GM19238 (cell line): Measurements from ENCODE around the gene SHB.
"Not testable (repeated sequence)": the region's sequence is repeated elsewhere in the genome, so short reads cannot be mapped to it uniquely, and the experiment has no call there.

ENCODE experiments used
- DNase-seq: peaks from one replicate; pipeline ENCODE4 v3.0.0; 2011; ENCODE audit warnings: low spot score; ENCODE audit not compliant: insufficient read length

Gene SHB

DNA sequence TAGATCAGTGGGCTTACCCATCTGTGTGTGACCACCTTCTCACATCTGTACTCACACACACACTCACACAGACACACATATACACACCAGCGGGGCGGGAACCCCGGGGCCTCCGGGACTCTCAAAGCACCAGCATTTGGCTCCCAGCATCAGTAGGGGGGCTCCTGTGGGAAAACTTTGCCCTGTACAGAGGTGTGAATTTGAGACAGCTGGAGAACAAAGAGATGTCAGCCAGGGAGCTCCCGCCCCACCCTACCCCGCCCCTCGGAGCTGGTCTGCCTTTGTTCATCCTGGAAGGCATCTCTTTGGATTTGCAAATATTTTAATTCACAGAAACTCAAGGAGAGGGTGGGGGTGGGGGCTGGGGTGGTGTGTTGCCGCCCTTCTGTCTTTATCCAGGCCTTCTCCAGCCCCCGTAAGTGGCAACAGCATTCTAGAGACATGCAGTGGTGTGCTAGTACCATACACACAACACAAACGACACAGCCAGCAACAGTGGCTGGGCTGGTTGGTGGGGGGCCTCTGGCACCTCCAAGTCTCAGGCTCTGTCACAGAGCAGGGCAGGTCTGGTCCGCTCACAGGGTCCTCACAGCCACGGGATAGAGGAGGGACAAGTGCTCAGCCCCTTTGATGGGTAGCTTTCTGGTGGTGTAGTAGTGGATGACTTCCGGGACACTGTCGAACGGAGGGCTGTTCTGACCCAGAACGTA lies 149.6 kb downstream of the SHB start:
- DNase-seq: no peak

DNA sequence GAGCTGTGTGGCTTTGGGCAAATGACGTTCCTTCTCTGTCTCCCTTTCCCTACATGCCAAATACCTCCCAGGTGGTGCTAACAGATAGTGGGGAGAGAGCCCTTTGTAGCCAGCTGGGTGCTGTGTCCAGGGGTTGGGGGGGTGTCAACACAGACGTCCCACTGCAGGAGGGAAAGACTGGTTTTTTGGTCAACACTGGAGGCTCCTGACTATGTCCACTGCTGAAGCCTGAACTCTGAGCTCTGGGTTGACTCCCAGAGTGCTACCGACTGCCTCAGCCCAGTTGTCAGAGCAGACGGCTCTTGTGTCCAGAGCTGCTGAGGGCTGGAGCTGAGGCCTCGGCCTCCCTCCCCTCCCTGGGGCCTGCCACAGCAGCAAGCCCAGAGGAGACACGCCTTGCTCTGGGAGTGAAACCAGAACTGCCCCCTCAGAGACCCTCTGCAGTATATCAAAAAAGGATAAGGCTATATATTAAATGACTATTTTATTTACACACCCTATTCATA lies 150.3 kb downstream of the SHB start:
- DNase-seq: no peak

DNA sequence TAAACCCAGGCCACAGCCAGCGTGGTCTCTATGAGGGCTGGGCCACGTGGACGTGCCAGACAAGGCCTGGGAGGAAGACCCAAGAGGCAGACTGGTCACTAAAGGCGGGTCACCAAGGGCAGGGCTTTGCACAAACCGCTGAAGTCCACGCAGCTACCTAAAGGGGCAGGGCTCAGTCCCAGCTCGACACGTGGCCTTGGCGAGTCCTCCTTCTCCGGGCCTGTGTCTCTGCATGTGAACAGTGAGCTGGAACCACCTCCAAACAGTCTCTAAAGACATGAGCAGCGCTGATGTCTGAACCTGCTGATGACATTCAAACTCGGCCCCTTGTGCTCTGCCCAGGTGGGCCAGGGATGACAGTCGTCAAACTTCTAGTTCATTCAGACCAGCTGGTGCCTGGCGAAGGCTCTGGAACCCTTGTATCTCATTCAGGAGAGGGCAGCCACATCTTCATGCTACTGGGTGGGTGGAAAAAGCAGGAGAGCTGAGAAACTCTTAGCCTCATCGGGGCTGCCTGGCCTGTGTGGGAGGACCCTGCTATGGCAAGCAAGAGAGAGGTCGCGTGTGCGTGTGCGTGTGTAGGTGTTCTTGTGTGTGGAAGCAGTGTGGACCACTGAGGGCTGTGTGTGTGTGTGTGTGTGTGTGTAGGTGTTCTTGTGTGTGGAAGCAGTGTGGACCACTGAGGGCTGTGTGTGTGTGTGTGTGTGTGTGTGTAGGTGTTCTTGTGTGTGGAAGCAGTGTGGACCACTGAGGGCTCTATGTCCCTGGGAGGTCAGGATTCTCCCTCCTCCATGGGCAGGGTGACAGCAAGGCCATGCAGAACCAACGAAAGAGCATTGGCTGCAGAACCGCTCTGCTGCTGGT lies 151.0 kb downstream of the SHB start:
- no peak for DNase-seq

DNA sequence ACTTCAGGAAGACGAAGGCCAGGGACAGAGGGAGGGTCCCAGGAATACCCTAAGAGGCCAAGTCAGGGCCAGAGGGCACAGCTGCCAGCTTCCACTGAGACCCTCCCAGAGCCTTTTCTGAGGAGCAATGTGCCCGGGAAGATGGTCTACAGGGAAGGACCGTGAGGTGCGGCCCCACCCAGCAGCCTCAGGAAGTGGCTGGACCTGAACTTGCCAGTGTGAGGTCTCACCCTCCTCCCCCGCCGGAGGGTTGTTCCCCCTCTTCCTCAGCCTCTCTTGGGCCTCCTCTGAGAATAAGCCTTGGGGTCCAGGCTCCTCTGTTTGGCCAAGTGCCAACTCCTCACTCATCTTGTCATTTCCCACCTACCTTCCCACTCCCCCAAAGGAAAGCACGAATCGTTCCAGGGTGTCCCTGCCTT lies 151.7 kb downstream of the SHB start:
- no peak for DNase-seq

DNA sequence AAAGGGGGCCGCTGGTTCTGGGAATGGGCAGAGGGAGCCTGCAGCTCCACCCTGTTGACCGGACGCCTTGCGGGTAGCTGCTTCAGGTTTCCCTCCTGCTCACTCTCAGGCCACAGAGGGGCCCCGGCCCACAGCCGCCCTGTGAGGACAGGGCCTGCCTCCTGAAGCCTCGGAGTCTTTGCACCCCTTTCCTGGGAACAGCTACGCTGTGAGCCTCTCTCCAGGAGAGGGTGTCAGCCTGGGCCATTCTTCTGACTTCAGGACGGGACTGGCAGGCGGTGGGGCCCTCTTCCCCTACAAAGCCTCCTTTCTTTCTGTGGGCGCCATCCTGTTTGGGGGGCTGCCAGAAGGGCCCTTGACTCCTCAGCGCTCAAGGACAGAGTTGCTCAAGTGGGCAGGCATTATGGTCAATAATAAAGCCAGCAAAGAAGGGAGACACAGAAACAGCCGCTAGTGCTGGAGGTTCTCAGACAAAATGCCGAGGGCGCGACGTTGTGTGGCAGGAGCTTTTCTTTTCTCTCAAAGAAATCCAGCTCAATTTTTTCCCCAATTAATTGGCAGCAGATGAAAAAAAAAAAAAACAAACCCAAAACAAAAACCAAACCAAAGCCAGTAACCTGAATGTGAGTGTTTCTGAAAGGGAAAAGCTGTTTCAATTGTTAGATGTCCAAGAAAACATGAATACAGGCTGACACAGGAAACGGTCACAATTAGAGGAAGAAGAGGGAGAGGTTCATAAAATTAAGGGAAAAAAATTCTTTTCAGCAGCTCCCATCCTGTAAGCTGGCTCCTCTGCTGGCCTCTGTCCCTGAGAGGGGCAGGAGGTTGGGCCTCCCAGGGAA lies 152.3 kb downstream of the SHB start:
- DNase-seq: no peak

DNA sequence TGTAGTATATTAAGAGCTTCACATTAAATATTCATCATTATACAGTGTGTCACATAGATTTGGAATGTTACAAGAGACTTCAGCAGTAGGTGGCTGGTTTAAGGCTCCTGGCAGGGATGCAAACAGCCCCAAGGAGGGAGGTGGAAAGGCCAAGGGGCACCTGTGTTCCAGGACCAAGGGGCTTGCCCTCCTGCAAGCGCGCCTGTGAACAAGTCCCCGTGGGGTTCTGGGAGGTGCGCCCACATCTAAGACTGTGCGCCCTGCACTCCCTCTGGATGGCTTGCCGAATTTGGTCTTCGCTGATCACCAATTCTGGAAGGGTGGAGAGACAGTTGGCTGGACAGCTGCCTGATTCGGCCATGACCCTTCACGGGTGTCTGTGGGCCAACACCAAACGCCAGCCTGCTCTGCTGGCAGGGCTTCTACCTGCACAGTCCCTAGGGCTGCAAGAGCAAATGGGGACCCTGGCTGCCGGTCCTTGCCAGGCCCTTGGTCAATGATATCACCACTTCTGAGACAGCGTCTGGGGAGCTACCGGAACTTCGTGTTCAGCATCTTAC lies 153.0 kb downstream of the SHB start:
- no peak for DNase-seq

DNA sequence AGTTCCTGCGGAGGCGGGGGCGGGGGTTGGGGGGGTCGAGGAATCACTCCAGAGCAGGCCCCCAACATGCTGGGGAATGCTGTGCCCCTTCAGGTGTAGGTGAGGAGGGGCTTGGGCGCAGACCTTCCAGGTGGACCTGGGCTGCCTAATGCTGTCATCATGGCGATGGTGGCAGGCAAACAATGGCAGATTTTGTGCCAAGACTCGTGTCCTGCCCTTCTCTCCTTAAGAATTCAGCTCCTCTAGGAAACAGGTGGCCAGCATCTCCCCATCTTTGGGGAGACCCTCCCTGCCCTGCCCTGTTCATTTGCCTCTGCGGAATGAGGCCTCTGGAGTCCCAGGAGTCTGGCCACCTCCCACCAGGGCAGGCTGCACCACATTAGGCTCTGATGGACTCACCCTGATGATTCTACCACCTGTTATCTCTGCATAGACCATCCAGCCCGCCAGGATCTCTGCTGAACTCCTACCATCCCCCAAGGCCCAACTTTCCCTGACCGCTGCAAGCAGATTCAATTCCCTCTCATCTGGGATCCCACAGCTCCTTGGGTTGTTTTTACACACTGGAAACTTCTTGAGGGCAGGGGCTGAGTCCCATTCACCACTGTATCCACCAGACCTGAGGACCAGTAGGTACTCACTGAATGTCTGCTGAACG lies 154.2 kb downstream of the SHB start:
- no peak for DNase-seq

DNA sequence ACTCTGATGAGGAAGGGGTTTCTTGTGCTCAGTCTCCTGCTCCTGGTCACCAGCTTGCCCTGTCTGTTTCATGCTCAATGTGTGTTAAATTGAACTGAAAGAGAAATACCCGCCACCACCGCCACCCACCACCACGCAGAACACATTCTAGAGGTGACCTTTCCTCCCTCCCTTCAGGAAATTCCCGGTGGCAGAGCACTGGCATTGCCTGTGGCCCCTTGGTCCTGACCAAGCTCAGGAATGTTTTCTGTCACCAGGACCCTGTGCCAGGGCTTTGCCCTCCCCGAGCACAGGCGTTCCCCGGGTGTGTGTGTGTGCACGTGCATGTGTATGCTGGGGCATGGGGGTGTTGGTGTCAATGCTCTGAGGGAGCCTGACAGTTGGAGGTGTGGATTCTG lies 154.9 kb downstream of the SHB start:
- DNase-seq: no peak

DNA sequence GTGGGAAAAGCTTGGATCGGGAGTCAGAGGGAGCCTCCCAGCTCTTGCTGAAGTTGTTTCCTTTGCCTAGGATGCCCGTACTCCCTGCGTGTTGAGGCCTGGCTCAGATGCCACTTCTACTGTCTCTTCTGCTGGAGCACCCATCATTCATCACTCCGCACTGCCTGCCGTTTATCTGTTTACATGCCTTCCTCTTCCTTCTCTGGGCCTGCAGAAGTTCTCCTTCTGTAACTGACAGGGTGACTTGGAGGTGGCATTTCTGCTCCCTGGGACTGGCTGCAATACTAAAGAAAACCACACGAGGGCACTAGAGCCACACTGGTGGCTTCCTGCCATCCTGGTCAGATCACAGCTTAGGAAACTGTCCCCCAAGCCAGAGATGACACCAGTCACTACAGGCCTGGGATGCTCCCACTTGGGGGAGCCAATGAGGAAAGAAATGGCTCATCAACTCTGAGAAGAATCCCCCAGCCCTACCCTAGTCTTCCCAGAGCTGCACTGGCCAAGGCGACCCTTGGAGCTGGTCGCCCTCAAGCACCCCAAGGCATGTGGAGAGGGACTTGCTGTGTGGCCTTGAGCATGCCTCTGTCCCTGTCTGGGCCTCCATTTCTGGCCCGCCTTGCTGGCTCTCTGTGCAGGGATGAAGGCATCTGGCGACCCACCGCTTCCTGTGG lies 155.4 kb downstream of the SHB start:
- DNase-seq: peak; percentile 82

DNA sequence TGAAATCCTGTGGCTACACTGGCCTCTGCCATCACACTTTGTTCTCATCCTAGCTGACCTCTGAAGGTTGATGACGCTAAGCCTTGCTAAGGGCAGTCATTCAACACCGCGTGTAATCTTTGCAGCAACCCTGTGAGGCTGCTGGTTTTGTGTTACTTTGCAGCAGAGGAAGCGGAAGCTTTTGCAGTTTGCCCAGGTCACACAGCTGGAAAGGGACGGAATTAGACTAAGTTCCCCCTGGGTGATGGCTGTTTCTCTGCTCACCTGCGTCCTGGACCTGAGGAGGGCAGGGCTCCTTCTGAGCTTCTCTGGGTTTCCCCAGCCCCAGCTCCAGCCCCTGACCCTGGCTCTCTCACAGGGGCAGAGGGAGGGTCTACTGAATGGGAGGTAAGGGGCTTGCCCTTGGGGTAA lies 157.8 kb downstream of the SHB start:
- DNase-seq: no peak

DNA sequence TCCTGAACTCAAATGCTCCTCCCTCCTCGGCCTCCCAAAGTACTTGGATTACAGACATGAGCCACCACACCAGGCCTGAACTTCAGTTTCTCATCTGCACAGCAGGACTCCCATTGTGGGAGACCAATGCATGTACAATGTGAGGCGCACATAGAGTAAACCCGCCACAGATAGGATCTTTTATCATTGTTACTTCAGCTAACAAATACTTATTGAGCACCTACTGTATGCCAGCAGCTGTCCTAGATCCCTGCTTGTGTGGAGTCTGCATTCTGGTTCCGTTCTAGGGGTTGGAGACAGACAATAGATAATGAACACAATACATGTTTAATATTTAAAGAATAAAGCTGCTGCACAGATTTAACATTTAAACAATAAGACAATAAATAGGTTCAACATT lies 158.8 kb downstream of the SHB start:
- DNase-seq: no peak

DNA sequence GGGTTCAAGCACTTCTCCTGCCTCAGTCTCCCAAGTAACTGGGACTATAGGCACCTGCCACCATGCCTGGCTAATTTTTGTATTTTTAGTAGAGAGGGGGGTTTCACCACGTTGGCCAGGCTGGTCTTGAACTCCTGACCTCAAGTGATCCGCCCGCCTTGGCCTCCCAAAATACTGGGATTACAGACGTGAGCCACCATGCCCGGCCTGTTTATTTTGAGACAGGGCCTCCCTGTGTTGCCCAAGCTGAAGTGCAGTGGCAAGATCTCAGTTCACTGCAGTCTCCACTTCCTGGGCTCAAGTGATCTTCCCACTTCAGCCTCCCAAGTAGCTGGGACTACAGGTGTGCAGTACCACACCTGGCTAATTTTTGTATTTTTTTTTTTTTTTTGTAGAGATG lies 159.2 kb downstream of the SHB start:
- DNase-seq: not testable (repeated sequence)

DNA sequence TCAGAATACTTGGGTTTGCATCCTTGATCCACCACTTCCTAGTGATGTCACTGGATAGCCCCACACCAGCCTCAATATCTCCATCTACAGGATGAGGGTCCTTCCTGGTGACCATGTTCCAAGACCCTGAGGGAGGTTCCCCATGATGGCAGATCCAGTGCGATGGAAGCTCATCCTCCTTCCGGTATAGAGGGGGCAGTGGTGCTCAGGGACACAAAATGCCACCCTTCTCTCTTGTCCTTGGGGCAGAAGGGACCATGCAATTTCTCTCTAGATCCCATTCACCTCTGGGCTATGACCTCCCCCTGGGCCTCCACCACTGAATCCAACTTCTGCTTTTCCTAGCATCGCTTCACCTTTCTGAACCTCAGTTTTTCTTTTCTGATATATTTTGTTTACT lies 159.7 kb downstream of the SHB start:
- no peak for DNase-seq

DNA sequence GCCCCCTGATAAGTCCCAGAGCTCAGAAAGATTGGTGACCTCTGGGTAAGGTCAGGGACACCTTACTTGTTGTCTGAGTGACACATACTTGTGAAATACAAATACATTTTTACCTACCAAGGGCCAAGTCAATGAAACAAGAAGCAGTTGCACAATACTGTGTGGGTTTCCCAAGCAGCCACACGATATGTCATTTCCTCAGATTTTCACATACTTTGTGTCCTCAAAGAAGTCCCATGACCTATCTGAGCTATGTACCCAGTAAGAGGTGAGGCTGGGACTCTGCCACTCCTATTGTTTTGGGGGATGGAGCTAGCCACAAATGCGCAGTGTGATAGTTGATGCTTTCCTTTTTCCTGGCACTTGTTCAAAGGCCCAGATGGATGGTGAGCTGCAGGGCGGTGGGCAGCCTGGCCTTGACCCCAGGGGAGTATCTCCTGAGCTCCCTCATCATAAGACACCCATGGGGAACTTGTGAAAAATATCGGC lies 160.3 kb downstream of the SHB start:
- no peak for DNase-seq

DNA sequence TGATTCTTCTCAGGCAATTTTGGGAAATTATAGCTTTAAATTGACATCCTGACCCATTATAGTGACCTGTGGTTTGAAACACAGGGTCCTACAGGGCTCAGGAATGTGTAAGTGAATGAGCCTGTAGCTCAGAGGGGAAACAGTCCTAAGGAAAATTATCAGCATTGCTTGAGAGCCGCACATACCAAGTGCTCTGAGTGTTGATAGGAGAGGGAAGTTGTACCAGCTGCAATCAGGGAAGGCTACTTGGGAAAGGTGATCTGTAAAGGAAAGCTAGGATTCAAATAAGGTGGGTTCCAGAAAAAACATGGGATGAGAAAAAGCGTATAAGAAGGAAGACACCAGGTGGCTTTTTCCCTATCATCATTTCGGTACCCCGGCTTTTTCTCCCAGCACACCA lies 160.7 kb downstream of the SHB start:
- no peak for DNase-seq

DNA sequence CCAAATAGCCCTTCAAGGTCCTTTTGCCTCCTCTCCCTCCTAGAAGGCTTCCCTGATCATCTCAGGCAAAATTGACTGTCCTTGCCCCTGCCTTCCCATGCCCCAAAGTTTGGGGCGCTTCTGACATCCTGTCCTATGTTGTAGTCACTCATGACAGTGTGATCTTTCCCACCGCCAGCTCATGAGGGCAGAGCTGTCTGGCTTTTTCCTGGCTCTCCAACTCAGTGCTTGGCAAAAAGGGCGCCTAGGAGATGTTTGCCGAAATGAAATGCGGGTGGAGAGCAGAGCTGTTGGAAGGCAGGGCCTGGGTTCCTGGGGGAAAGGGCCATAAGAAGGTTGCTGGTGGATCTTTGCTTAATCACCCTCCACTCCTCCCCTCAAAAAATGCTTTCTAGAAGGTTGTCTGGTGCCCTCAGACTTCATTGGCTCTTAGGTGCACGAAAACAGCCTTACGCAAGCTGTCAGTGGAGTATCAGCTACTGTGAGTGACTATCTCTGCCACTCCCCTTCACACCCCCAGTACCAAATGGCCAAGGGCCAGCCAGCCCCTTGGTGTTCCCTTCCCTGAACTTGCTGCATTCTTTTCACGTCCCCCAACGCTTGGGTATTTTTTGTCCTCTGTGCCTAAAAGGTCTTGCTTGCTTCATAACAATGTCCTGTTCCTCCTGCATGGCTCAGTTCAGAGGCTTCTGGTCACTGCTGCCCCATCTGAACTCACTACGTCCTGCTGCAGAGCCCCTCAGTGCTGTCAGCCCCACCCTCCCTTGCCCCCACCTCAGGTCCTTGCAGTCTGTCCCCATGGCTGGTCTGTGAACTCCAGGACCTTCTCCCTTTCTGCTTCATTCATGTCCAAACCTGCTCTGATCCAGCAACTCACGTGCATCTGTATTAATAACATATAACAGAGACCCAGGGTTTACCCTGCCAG lies 162.5 kb downstream of the SHB start:
- DNase-seq: no peak

DNA sequence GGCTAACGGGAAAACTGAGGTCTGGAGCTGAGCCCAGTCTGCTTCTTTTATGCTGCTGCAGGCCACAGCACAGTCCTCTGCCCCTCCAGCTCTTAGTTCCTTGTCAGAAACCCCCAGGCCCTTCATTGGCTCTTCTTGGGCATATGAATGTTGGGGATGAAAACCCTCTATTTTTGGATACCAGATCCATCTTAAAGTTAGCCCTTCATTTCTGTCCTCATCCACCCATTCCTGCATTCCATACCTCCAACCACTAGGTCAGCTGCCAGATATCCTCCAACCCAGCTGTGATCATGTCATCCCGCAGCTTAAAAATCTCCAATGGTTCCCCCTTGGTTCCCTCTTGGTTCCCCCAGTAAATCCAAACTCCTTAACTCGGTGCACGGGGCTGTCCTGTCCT lies 163.3 kb downstream of the SHB start:
- no peak for DNase-seq

DNA sequence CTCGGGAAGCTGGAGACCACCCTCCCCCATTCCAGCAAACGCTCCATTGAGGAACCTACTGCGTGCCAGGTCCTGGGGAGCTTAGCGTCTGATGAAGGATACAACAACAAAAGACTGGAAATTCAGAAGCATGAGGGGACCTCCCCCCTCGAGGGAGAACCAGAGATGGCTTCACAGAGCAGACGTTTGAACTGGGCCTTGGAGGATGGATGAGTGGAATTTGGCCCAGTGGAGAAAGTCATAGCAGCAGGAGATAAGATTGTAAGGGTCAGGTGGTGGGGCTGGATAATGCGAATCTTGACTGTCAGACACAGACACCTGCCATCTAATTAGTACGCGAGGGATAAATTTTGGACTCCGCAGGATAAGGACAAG lies 163.9 kb downstream of the SHB start:
- no peak for DNase-seq

DNA sequence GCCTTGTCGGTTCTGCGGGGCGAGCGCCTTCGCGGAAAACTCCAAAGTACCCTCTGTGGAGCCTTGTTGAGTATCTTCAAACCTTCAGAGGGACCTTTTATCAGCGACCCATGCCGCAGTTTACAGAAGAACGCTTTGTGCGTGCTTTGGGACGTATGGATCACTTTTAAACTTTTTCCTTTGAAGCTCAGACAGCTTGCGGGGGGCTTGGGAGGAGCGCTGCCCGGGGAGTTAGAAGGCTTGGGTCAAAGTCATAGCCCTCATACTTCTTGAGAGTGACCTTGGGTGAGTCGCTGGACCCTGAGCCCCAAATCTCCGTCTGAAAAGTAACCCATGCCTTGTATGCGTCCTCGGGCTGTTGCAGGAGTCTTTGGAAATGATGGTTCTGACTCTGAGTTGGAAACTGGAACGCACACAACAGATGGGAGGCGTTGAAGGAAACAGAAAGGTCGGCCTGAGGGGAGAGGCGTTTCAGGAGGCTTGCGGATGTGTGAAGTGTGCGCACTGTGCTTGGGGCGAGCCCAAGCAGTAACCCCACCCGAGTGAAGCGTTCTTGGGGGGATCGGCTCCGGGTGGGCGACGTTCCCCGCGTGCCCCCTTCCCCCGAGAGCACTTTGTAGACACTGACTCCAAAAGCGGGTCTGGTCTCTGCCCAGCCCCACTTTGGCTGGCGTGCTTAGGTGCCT lies 164.4 kb downstream of the SHB start:
- no peak for DNase-seq
